Subcutaneous abdominal adipose tissue (tissue), 5 donors: Measurements from ENCODE around the gene PPP3R1.
A peak's percentile ranks its signal among the peaks of the same experiment; 100 is the strongest.

Experiments used
- H3K27ac ChIP-seq: one replicate; pipeline ENCODE4 v1.7.0; 2013; ENCODE audit warnings: low read depth, mild to moderate bottlenecking, inconsistent platforms, low read length, moderate library complexity
- H3K27me3 ChIP-seq, 5 donors: one replicate each; pipeline ENCODE4 v1.7.0; 2013; ENCODE audit warnings: low read length in 5 of 5, inconsistent platforms in 1 of 5; ENCODE audit not compliant: control insufficient read depth in 5 of 5, insufficient read depth in 4 of 5
- H3K36me3 ChIP-seq, 5 donors: one replicate each; pipeline ENCODE4 v1.7.0; 2013; ENCODE audit warnings: low read length in 5 of 5; ENCODE audit not compliant: control insufficient read depth in 5 of 5, insufficient read depth in 5 of 5
- H3K4me1 ChIP-seq, 5 donors: one replicate each; pipeline ENCODE4 v1.7.0; 2013; ENCODE audit warnings: low read length in 5 of 5, mild to moderate bottlenecking in 3 of 5, moderate library complexity in 1 of 5; ENCODE audit not compliant: control insufficient read depth in 5 of 5, insufficient read depth in 5 of 5
- H3K4me3 ChIP-seq, 5 donors: one replicate each; pipeline ENCODE4 v1.7.0; 2013; ENCODE audit warnings: low read length in 5 of 5, low read depth in 1 of 5
- H3K9ac ChIP-seq, 5 donors: one replicate each; pipeline ENCODE4 v1.7.0; 2013; ENCODE audit warnings: low read length in 5 of 5, mild to moderate bottlenecking in 4 of 5, moderate library complexity in 3 of 5
- H3K9me3 ChIP-seq, 5 donors: one replicate each; pipeline ENCODE4 v1.7.0; 2013; ENCODE audit warnings: low read length in 5 of 5; ENCODE audit not compliant: control insufficient read depth in 5 of 5
- donor health status: healthy.
- donor health status: healthy.
- donor health status: healthy.
- donor health status: healthy.
- donor health status: healthy.

PPP3R1 gene

GRCh38 chr2:68252400-68253218 lies at the start of gene PPP3R1:
TSS of gene PPP3R1 (minus strand) at chr2:68252532. CDS start at chr2:68252127, 405 bp downstream.
- Histone ChIP-seq H3K4me1 (peaks cover 0 to 55% (median 46%) of the 10 kb centered on the region in 5 donors), H3K9ac (peak within 1 kb of the TSS; percentile 85 to 95 (median 91)), H3K4me3 (peak within 1 kb of the TSS; percentile 85 to 98 (median 95)), H3K36me3 (peaks cover 0 to 3% (median 0%) of the 10 kb centered on the region in 5 donors), H3K27ac (peak within 1 kb of the TSS; percentile 97), H3K27me3 (no peaks in the 10 kb centered on the region), H3K9me3 (no peaks in the 10 kb centered on the region)

- Histone ChIP-seq H3K27me3 (no peaks in the 10 kb centered on the region), H3K36me3 (peaks cover 11 to 24% (median 11%) of the 10 kb centered on the region in 5 donors), H3K9ac (no peak overlapping the region), H3K4me3 (no peak overlapping the region), H3K27ac (no peak overlapping the region), H3K9me3 (no peaks in the 10 kb centered on the region), H3K4me1 (peaks cover 0 to 9% (median 0%) of the 10 kb centered on the region in 5 donors)
Observed at GRCh38 chr2:68295516-68295915, 43.2 kb upstream of the PPP3R1 start.

- no peak overlapping the region for H3K9ac ChIP-seq
- H3K27ac ChIP-seq, result no peak overlapping the region
- no peaks in the 10 kb centered on the region for H3K9me3 ChIP-seq
- peaks cover 11 to 22% (median 11%) of the 10 kb centered on the region in 5 donors for H3K36me3 ChIP-seq
- peaks cover 0 to 9% (median 3%) of the 10 kb centered on the region in 5 donors for H3K4me1 ChIP-seq
- no peak overlapping the region for H3K4me3 ChIP-seq
- H3K27me3 ChIP-seq, result no peaks in the 10 kb centered on the region
Observed at GRCh38 chr2:68294913-68295312, 42.6 kb upstream of the PPP3R1 start.

- peaks cover 4 to 15% (median 9%) of the 10 kb centered on the region in 5 donors for H3K36me3 ChIP-seq
- no peak overlapping the region for H3K4me3 ChIP-seq
- no peak overlapping the region for H3K27ac ChIP-seq
- no peak overlapping the region for H3K9ac ChIP-seq
- no peaks in the 10 kb centered on the region for H3K27me3 ChIP-seq
- H3K4me1 ChIP-seq, result peaks cover 0 to 9% (median 3%) of the 10 kb centered on the region in 5 donors
- no peaks in the 10 kb centered on the region for H3K9me3 ChIP-seq
Observed at GRCh38 chr2:68294187-68294586, 41.9 kb upstream of the PPP3R1 start.

- no peak overlapping the region for H3K9ac ChIP-seq
- H3K36me3 ChIP-seq, result peaks cover 4 to 13% (median 6%) of the 10 kb centered on the region in 5 donors
- H3K4me1 ChIP-seq, result peaks cover 0 to 9% (median 3%) of the 10 kb centered on the region in 5 donors
- no peaks in the 10 kb centered on the region for H3K27me3 ChIP-seq
- H3K4me3 ChIP-seq, result no peak overlapping the region
- no peak overlapping the region for H3K27ac ChIP-seq
- no peaks in the 10 kb centered on the region for H3K9me3 ChIP-seq
Observed at GRCh38 chr2:68293755-68294154, 41.4 kb upstream of the PPP3R1 start.

- no peak overlapping the region for H3K9ac ChIP-seq
- H3K27ac ChIP-seq, result no peak overlapping the region
Observed at GRCh38 chr2:68293024-68293423, 40.7 kb upstream of the PPP3R1 start.

GRCh38 chr2:68292108-68292710 lies 39.9 kb upstream of the PPP3R1 start:
- Histone ChIP-seq H3K4me3 (no peak overlapping the region), H3K9me3 (no peaks in the 10 kb centered on the region), H3K27ac (no peak overlapping the region), H3K36me3 (peaks cover 4 to 13% (median 6%) of the 10 kb centered on the region in 5 donors), H3K9ac (no peak overlapping the region), H3K4me1 (peaks cover 5 to 24% (median 13%) of the 10 kb centered on the region in 5 donors), H3K27me3 (no peaks in the 10 kb centered on the region)

More at GRCh38 chr2:68293024-68293423, 40.7 kb upstream of the PPP3R1 start:
- Histone ChIP-seq H3K4me1 (peaks cover 5 to 16% (median 7%) of the 10 kb centered on the region in 5 donors), H3K27me3 (no peaks in the 10 kb centered on the region), H3K9me3 (no peaks in the 10 kb centered on the region), H3K4me3 (no peak overlapping the region), H3K36me3 (peaks cover 4 to 13% (median 6%) of the 10 kb centered on the region in 5 donors)

GRCh38 chr2:68291314-68291713 lies 39.0 kb upstream of the PPP3R1 start:
- Histone ChIP-seq H3K27me3 (no peaks in the 10 kb centered on the region), H3K4me1 (peaks cover 5 to 31% (median 15%) of the 10 kb centered on the region in 5 donors), H3K9ac (no peak overlapping the region), H3K9me3 (no peaks in the 10 kb centered on the region), H3K36me3 (peaks cover 4 to 13% (median 6%) of the 10 kb centered on the region in 5 donors), H3K4me3 (no peak overlapping the region), H3K27ac (no peak overlapping the region)

- no peak overlapping the region for H3K9ac ChIP-seq
- peaks cover 4 to 13% (median 6%) of the 10 kb centered on the region in 5 donors for H3K36me3 ChIP-seq
- no peaks in the 10 kb centered on the region for H3K27me3 ChIP-seq
- no peaks in the 10 kb centered on the region for H3K9me3 ChIP-seq
- H3K4me3 ChIP-seq, result no peak overlapping the region
- H3K27ac ChIP-seq, result no peak overlapping the region
- H3K4me1 ChIP-seq, result peaks cover 5 to 31% (median 15%) of the 10 kb centered on the region in 5 donors
Observed at GRCh38 chr2:68290901-68291300, 38.6 kb upstream of the PPP3R1 start.
